Astrocyte (in vitro differentiated cells and primary cell): Measurements from ENCODE around the gene RESP18. TPM values are rescaled to one million over a fixed set of nuclear protein-coding genes. Genes with fewer than 3 reads are reported as not detected.

Source experiments
- DNase-seq: peaks from one replicate; pipeline ENCODE4 v3.0.0-alpha.2; 2010; ENCODE audit warnings: low read depth
- FAIRE-seq: peaks from 2 replicates; lab custom pipeline; 2011; peaks lifted over from hg19 to GRCh38; lab: Jason Lieb, UNC
- H2AFZ ChIP-seq: 2 replicates; pipeline ENCODE4 v1.6.0; 2012; ENCODE audit warnings: low read depth, low read length, inconsistent platforms
- H3K27ac ChIP-seq: 2 replicates; pipeline ENCODE4 v1.5.1; 2011; ENCODE audit warnings: low read depth, low read length, inconsistent platforms
- H3K27me3 ChIP-seq: 2 replicates; pipeline ENCODE4 v1.6.0; 2011; ENCODE audit warnings: low read length, inconsistent platforms; ENCODE audit not compliant: insufficient read depth
- H3K36me3 ChIP-seq: 2 replicates; pipeline ENCODE4 v1.5.1; 2011; ENCODE audit warnings: low read length, inconsistent platforms; ENCODE audit not compliant: insufficient read depth
- H3K4me1 ChIP-seq: 2 replicates; pipeline ENCODE4 v1.5.1; 2011; ENCODE audit warnings: low read length, inconsistent platforms; ENCODE audit not compliant: insufficient read depth
- H3K4me2 ChIP-seq: 2 replicates; pipeline ENCODE4 v1.6.0; 2012; ENCODE audit warnings: low read length, inconsistent platforms
- H3K4me3 ChIP-seq: 2 replicates; pipeline ENCODE4 v1.5.1; 2011; ENCODE audit warnings: low read depth, mild to moderate bottlenecking, low read length, inconsistent platforms; ENCODE audit not compliant: insufficient read depth
- H3K79me2 ChIP-seq: 2 replicates; pipeline ENCODE4 v1.6.0; 2012; ENCODE audit warnings: mild to moderate bottlenecking, low read length, inconsistent platforms; ENCODE audit not compliant: insufficient read depth
- H3K9ac ChIP-seq: 2 replicates; pipeline ENCODE4 v1.6.0; 2012; ENCODE audit warnings: mild to moderate bottlenecking, low read length, inconsistent platforms
- H3K9me3 ChIP-seq: 2 replicates; pipeline ENCODE4 v1.5.1; 2012; ENCODE audit warnings: low read depth, mild to moderate bottlenecking, low read length, inconsistent platforms; ENCODE audit not compliant: insufficient read depth
- H4K20me1 ChIP-seq: 2 replicates; pipeline ENCODE4 v1.6.0; 2012; ENCODE audit warnings: low read length, inconsistent platforms; ENCODE audit not compliant: insufficient read depth
- H3K27ac Mint-ChIP-seq: one replicate; pipeline ENCODE4 v1.8.0; 2021; ENCODE audit warnings: mild to moderate bottlenecking, mixed read lengths; ENCODE audit not compliant: unreplicated experiment
- H3K27me3 Mint-ChIP-seq: one replicate; pipeline ENCODE4 v1.8.0; 2021; ENCODE audit warnings: low read depth, mixed read lengths; ENCODE audit not compliant: unreplicated experiment
- H3K36me3 Mint-ChIP-seq: one replicate; pipeline ENCODE4 v1.8.0; 2021; ENCODE audit warnings: low read depth, mixed read lengths; ENCODE audit not compliant: unreplicated experiment
- H3K4me1 Mint-ChIP-seq: one replicate; pipeline ENCODE4 v1.8.0; 2021; ENCODE audit warnings: low read depth, mixed read lengths; ENCODE audit not compliant: unreplicated experiment
- H3K4me3 Mint-ChIP-seq: one replicate; pipeline ENCODE4 v1.8.0; 2021; ENCODE audit warnings: mild to moderate bottlenecking, moderate library complexity, mixed read lengths; ENCODE audit not compliant: unreplicated experiment
- H3K9me3 Mint-ChIP-seq: one replicate; pipeline ENCODE4 v1.8.0; 2021; ENCODE audit warnings: mild to moderate bottlenecking, mixed read lengths; ENCODE audit not compliant: unreplicated experiment
- CTCF ChIP-seq: IDR thresholded peaks from 2 replicates; pipeline ENCODE4 v1.5.1; 2011; ENCODE audit warnings: low read depth, mild to moderate bottlenecking, inconsistent platforms, low read length, moderate library complexity; ENCODE audit not compliant: insufficient read depth
- EZH2 ChIP-seq: IDR thresholded peaks from 2 replicates; pipeline ENCODE4 v1.6.1; 2012; ENCODE audit warnings: mild to moderate bottlenecking, low read length, inconsistent platforms; ENCODE audit not compliant: insufficient read depth
- total RNA-seq: library from RNA; stranded (reverse); gene quantifications from 2 replicates; pipeline ENCODE4 v1.2.1, GENCODE V29; 2021

RESP18 gene
- total RNA-seq, 1 donor from 2014 or later: not detected

GRCh38 chr2:219306047-219306446 lies 26.5 kb downstream of the RESP18 start:
- peaks cover 12% of the 10 kb centered on the region for H3K27me3 ChIP-seq
- Mint-ChIP-seq H3K27ac (no peak overlapping the region), H3K27me3 (peaks cover 16% of the 10 kb centered on the region)

GRCh38 chr2:219304223-219304622 lies 28.3 kb downstream of the RESP18 start:
- no peak overlapping the region for H3K4me2 ChIP-seq
- peaks cover 4% of the 10 kb centered on the region for H3K4me1 ChIP-seq
- Mint-ChIP-seq H3K27ac (no peak overlapping the region), H3K4me1 (peaks cover 5% of the 10 kb centered on the region), H3K9me3 (no peaks in the 10 kb centered on the region), H3K4me3 (no peak overlapping the region), H3K36me3 (peaks cover 24% of the 10 kb centered on the region), H3K27me3 (peaks cover 19% of the 10 kb centered on the region)
- TF ChIP-seq EZH2 (no peak), CTCF (no peak)
- no peak overlapping the region for H3K27ac ChIP-seq
- H3K9me3 ChIP-seq: no peaks in the 10 kb centered on the region
- H3K36me3 ChIP-seq: no peaks in the 10 kb centered on the region
- no peak overlapping the region for H2AFZ ChIP-seq
- no peaks in the 10 kb centered on the region for H3K79me2 ChIP-seq
- FAIRE-seq (no peak), DNase-seq (no peak)
- H3K27me3 ChIP-seq: peaks cover 3% of the 10 kb centered on the region
- no peak overlapping the region for H3K9ac ChIP-seq
- H3K4me3 ChIP-seq: no peak overlapping the region
- H4K20me1 ChIP-seq: peaks cover 6% of the 10 kb centered on the region

More at GRCh38 chr2:219306047-219306446, 26.5 kb downstream of the RESP18 start:
- peaks cover 6% of the 10 kb centered on the region for H4K20me1 ChIP-seq
- H3K79me2 ChIP-seq: no peaks in the 10 kb centered on the region
- TF ChIP-seq EZH2 (no peak), CTCF (no peak)
- no peak overlapping the region for H3K4me2 ChIP-seq
- Mint-ChIP-seq H3K4me1 (no peaks in the 10 kb centered on the region), H3K9me3 (no peaks in the 10 kb centered on the region), H3K4me3 (no peak overlapping the region), H3K36me3 (peaks cover 22% of the 10 kb centered on the region)
- no peaks in the 10 kb centered on the region for H3K9me3 ChIP-seq
- DNase-seq (no peak), FAIRE-seq (no peak)
- H3K9ac ChIP-seq: no peak overlapping the region
- H3K4me3 ChIP-seq: no peak overlapping the region
- peaks cover 4% of the 10 kb centered on the region for H3K4me1 ChIP-seq
- no peak overlapping the region for H2AFZ ChIP-seq
- no peak overlapping the region for H3K27ac ChIP-seq
- H3K36me3 ChIP-seq: no peaks in the 10 kb centered on the region

DNA sequence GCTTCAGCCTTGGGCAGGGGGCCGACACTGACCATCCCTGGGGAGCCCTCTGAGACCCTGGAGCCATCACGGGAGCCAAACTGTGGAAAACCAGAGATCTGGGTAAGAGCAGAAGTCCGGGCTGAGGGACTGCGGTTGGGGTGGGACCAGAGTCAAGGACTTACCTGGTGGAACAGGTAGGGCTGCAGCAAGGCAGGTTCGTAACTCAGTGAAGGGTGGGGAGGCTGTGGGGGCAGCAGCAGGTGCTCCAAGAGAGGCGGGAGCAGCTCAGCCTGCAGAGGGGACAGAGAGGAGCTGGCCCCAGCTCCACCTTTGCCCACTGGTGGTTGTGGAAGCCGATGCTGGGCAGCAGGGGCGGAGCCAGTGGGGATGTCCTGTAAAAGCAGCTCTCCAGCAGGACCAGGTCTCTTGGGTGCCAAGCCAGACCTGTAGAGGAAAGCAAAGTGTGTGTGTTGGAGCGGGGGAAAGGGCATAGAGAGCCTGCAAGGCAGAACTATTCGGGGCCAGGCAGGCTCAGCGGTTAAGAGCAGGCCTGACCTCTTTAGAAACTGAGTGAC lies 30.1 kb downstream of the RESP18 start:
- Histone ChIP-seq H3K36me3 (no peaks in the 10 kb centered on the region), H3K27ac (no peak overlapping the region), H2AFZ (no peak overlapping the region), H4K20me1 (peaks cover 1% of the 10 kb centered on the region), H3K4me3 (no peak overlapping the region), H3K79me2 (no peaks in the 10 kb centered on the region), H3K9me3 (no peaks in the 10 kb centered on the region), H3K27me3 (peaks cover 3% of the 10 kb centered on the region), H3K4me2 (no peak overlapping the region), H3K9ac (no peak overlapping the region), H3K4me1 (no peaks in the 10 kb centered on the region)
- Mint-ChIP-seq H3K36me3 (peaks cover 24% of the 10 kb centered on the region), H3K27ac (no peak overlapping the region), H3K9me3 (no peaks in the 10 kb centered on the region), H3K4me1 (peaks cover 11% of the 10 kb centered on the region), H3K4me3 (no peak overlapping the region), H3K27me3 (peaks cover 21% of the 10 kb centered on the region)
- TF ChIP-seq EZH2 (no peak), CTCF (no peak)
- DNase-seq: no peak
- FAIRE-seq: no peak
